ENCODE measurements around the gene CELSR1. TPM values are rescaled to one million over a fixed set of nuclear protein-coding genes. Genes with fewer than 3 reads are reported as not detected.

Gene CELSR1
- total and polyA plus RNA-seq, 2 donors (not counting 1 experiment from before 2014, with no cell fraction given), result 30.2 to 34.8 TPM

DNA sequence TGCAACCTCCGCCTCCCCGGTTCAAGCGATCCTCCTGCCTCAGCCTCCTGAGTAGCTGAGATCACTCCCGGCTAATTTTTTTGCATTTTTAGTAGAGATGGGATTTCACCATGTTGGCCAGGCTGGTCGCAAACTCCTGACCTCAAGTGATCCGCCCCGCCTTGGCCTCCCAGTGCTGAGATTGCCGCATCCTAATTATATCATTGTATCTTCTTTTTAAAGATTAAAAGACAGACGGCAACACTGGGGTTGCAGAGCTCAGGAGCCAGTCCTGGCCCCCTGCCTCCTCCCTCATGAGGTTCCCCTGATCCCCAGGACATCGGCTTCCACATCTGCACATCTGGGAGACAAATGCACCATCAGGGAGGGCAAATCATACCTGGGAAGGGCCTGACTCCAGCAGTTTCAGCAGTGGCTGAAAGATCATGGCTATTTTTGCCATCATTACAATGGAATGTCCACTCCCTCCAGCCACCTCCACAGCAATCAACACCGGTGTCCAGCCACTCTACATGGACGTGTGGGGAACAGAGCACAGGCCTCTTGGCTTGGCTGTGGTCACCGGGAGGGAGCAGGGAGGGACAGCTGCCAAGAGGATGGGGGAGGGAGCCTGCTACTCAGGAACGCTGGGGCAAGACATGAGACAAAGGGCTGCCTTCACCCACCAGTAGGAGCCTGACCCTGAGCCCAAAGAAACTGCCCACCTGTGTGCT is 9.2 kb upstream of the CELSR1 start:
- H3K4me1 ChIP-seq (ENCODE audit: control insufficient read depth in 2 of 2, insufficient read depth in 2 of 2, low read length in 2 of 2), result peaks cover 0 to 3% of the 10 kb centered on the region in 2 donors
- no peaks in the 10 kb centered on the region for H4K20me1 ChIP-seq (ENCODE audit: control insufficient read depth, insufficient read depth, low read length, poor library complexity, severe bottlenecking)
- Mint-ChIP-seq H3K27me3 (peaks cover 32% of the 10 kb centered on the region), H3K4me3 (no peak overlapping the region), H3K9me3 (ENCODE audit: insufficient read depth) (no peaks in the 10 kb centered on the region), H3K27ac (no peak overlapping the region), H3K4me1 (peaks cover 4% of the 10 kb centered on the region)
- no peak for TF ChIP-seq EZH2 (IDR thresholded peaks at IDR 0.05; ENCODE audit: borderline replicate concordance, insufficient read depth, low read depth, low read length, poor library complexity, severe bottlenecking)
- TF ChIP-seq, protein P1, sequence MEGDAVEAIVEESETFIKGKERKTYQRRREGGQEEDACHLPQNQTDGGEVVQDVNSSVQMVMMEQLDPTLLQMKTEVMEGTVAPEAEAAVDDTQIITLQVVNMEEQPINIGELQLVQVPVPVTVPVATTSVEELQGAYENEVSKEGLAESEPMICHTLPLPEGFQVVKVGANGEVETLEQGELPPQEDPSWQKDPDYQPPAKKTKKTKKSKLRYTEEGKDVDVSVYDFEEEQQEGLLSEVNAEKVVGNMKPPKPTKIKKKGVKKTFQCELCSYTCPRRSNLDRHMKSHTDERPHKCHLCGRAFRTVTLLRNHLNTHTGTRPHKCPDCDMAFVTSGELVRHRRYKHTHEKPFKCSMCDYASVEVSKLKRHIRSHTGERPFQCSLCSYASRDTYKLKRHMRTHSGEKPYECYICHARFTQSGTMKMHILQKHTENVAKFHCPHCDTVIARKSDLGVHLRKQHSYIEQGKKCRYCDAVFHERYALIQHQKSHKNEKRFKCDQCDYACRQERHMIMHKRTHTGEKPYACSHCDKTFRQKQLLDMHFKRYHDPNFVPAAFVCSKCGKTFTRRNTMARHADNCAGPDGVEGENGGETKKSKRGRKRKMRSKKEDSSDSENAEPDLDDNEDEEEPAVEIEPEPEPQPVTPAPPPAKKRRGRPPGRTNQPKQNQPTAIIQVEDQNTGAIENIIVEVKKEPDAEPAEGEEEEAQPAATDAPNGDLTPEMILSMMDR (IDR thresholded peaks at IDR 0.05), result no peak
- H3K27ac ChIP-seq (ENCODE audit: low read length in 2 of 2), result no peak overlapping the region
- peaks cover 0 to 3% (median 0%) of the 10 kb centered on the region in 3 donors for H3K9me3 ChIP-seq (ENCODE audit: control extremely low read depth in 1 of 3, control insufficient read depth in 2 of 3, insufficient read depth in 1 of 3, low read length in 2 of 3)
- H3K79me2 ChIP-seq (ENCODE audit: control insufficient read depth, insufficient read depth, low read length), result no peaks in the 10 kb centered on the region
- no peak overlapping the region for H2AFZ ChIP-seq (ENCODE audit: insufficient read depth, low read depth, low read length, poor library complexity, severe bottlenecking)
- no peak overlapping the region for H3K9ac ChIP-seq (ENCODE audit: low read length)
- ChIA-PET POLR2A (no interaction called here), CTCF (interaction anchor here (1.6 to 2.2 kb wide), 2 partner anchors 17 to 179 kb away, joined by 3 to 11 read pairs; no protein-coding TSS in a partner anchor)
- WGBS (ENCODE audit: insufficient coverage), result 96% methylated on average over 10 of the region's 14 CpGs
- H3K27me3 ChIP-seq (replicated peaks in 1 of 4; ENCODE audit: control extremely low read depth in 1 of 4, control insufficient read depth in 3 of 4, insufficient read depth in 4 of 4, low read length in 3 of 4), result peaks cover 0 to 26% (median 2%) of the 10 kb centered on the region in 4 experiments
- no peaks in the 10 kb centered on the region for H3K36me3 ChIP-seq (replicated peaks in 1 of 2; ENCODE audit: control extremely low read depth in 1 of 2, control insufficient read depth in 1 of 2, extremely low read depth in 1 of 2, insufficient read depth in 2 of 2, low read length in 1 of 2)
- DNase-seq (no peak), ATAC-seq (ENCODE audit: low read depth) (no peak)
- H3K4me2 ChIP-seq (replicated peaks; ENCODE audit: low read depth, low read length, poor library complexity, severe bottlenecking), result no peak overlapping the region
- intact Hi-C loops (cut with micrococcal nuclease), result no loop called here
- H3K4me3 ChIP-seq (ENCODE audit: control extremely low read depth in 1 of 5, extremely low read depth in 1 of 5, insufficient read depth in 1 of 5, low read depth in 2 of 5, low read length in 4 of 5), result no peak overlapping the region

DNA sequence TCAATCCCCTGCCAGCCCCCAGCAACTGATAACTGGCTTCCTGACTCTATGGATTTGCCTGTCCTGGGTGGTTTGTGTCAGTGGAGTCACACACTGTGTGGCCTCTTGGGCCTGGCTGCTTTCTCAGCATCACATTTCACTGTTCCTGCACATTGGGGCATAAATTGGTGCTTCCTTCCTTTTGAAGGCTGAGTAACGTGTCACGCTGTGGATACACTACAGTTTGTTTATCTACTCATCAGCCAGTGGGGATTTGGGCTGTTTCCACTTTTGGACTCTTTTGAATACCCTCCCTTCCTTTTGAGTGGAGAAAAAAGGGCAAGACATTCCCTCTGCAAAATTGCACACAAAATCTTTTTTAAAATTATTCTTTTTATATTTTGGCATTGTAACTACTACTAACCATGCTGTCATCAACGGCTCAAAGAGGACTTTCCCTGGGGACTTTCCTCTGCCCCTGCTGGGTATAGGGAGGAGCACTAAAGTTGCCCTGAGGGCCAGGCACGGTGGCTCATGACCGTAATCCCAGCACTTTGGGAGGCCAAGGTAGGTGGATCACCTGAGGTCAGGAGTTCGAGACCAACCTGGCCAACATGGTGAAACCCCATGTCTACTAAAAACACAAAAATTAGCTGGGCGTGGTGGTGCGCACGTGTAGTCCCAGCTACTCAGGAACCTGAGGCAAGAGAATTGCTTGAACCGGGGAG is 7.8 kb upstream of the CELSR1 start:
- H4K20me1 ChIP-seq (ENCODE audit: control insufficient read depth, insufficient read depth, low read length, poor library complexity, severe bottlenecking), result no peaks in the 10 kb centered on the region
- ATAC-seq (ENCODE audit: low read depth) (no peak), DNase-seq (no peak)
- H3K27ac ChIP-seq (ENCODE audit: low read length in 2 of 2), result no peak overlapping the region
- Mint-ChIP-seq H3K27me3 (peaks cover 39% of the 10 kb centered on the region), H3K9me3 (ENCODE audit: insufficient read depth) (no peaks in the 10 kb centered on the region), H3K4me1 (peaks cover 4% of the 10 kb centered on the region), H3K4me3 (no peak overlapping the region), H3K27ac (no peak overlapping the region)
- H3K79me2 ChIP-seq (ENCODE audit: control insufficient read depth, insufficient read depth, low read length), result no peaks in the 10 kb centered on the region
- no peaks in the 10 kb centered on the region for H3K36me3 ChIP-seq (replicated peaks in 1 of 2; ENCODE audit: control extremely low read depth in 1 of 2, control insufficient read depth in 1 of 2, extremely low read depth in 1 of 2, insufficient read depth in 2 of 2, low read length in 1 of 2)
- ChIA-PET POLR2A (no interaction called here), CTCF (interaction anchor here (1.6 to 6.8 kb wide), 2 partner anchors 18 to 176 kb away, joined by 3 to 142 read pairs; no protein-coding TSS in a partner anchor)
- H3K27me3 ChIP-seq (replicated peaks in 1 of 4; ENCODE audit: control extremely low read depth in 1 of 4, control insufficient read depth in 3 of 4, insufficient read depth in 4 of 4, low read length in 3 of 4), result peaks cover 0 to 33% (median 0%) of the 10 kb centered on the region in 4 experiments
- H3K4me2 ChIP-seq (replicated peaks; ENCODE audit: low read depth, low read length, poor library complexity, severe bottlenecking), result no peak overlapping the region
- WGBS (ENCODE audit: insufficient coverage), result 41% methylated on average over 6 of the region's 10 CpGs
- TF ChIP-seq EZH2 (IDR thresholded peaks at IDR 0.05; ENCODE audit: borderline replicate concordance, insufficient read depth, low read depth, low read length, poor library complexity, severe bottlenecking), result no peak
- TF ChIP-seq, protein P1 (IDR thresholded peaks at IDR 0.05), result no peak
- intact Hi-C loops (cut with micrococcal nuclease), result no loop called here
- H3K9me3 ChIP-seq (ENCODE audit: control extremely low read depth in 1 of 3, control insufficient read depth in 2 of 3, insufficient read depth in 1 of 3, low read length in 2 of 3), result peaks cover 0 to under 1% (median 0%) of the 10 kb centered on the region in 3 donors
- no peak overlapping the region for H3K4me3 ChIP-seq (ENCODE audit: control extremely low read depth in 1 of 5, extremely low read depth in 1 of 5, insufficient read depth in 1 of 5, low read depth in 2 of 5, low read length in 4 of 5)
- H3K4me1 ChIP-seq (ENCODE audit: control insufficient read depth in 2 of 2, insufficient read depth in 2 of 2, low read length in 2 of 2), result peaks cover 0 to 3% of the 10 kb centered on the region in 2 donors
- no peak overlapping the region for H3K9ac ChIP-seq (ENCODE audit: low read length)
- no peak overlapping the region for H2AFZ ChIP-seq (ENCODE audit: insufficient read depth, low read depth, low read length, poor library complexity, severe bottlenecking)
